Lower leg skin (tissue), 4 donors: ENCODE measurements around the gene CD7. TPM values are rescaled to one million over a fixed set of nuclear protein-coding genes. Genes with fewer than 3 reads are reported as not detected.

ENCODE experiments used
- DNase-seq, 2 donors: peaks; one replicate each; pipeline ENCODE4 v3.0.0-alpha.2; 2019; ENCODE audit warnings: low spot score in 2 of 2
- H3K4me3 ChIP-seq: fragments of 200-600 bp; sonication (generic); 2 replicates; pipeline ENCODE4 v1.5.1; 2017; ENCODE audit warnings: mild to moderate bottlenecking, low read depth; ENCODE audit not compliant: poor library complexity, severe bottlenecking
- CTCF ChIP-seq, 3 donors: fragments of 450-650 bp; IDR thresholded peaks; one replicate each; pipeline ENCODE4 v1.5.1; 2016; ENCODE audit warnings: antibody characterized with exemption in 3 of 3, mild to moderate bottlenecking in 3 of 3, moderate library complexity in 2 of 3
- POLR2A ChIP-seq, 2 donors: fragments of 450-650 bp; IDR thresholded peaks; one replicate each; pipeline ENCODE4 v1.6.1; 2016 to 2017; ENCODE audit warnings: antibody characterized with exemption in 2 of 2, mild to moderate bottlenecking in 1 of 2, moderate library complexity in 1 of 2
- WGBS, 2 donors: methylation state at CpG; one replicate each; pipeline ENCODE4 v1.1.5; 2018; 5-methylcytosine and 5-hydroxymethylcytosine counted together
- intact Hi-C: fragments of 100-400 bp; cut with DNase I; formaldehyde crosslinking; loops from one replicate; pipeline ENCODE4 v1.15.0; 2023; ENCODE audit warnings: low total_unique reads
- total RNA-seq, 4 donors: library from RNA; depleted of rRNA; stranded (reverse); fragments of >200 nt; gene quantifications; one replicate each; pipeline ENCODE4 v1.1.0, GENCODE V29; 2016

The CD7 gene
- total RNA-seq, 4 donors from 2014 or later, result 0.45 to 0.99 TPM; not detected in 2

- 33 to 42% methylated on average over 9 to 13 of the region's 13 CpGs for WGBS, 2 donors
- no peak for DNase-seq
- TF ChIP-seq POLR2A (IDR thresholded peaks at IDR 0.05) (no peak), CTCF (IDR thresholded peaks at IDR 0.05) (no peak)
- intact Hi-C loops, result no loop called here
- no peak overlapping the region for H3K4me3 ChIP-seq
Measured at GRCh38 chr17:82283208-82283749, 34.1 kb downstream of the CD7 start.

- WGBS, 2 donors, result 79 to 82% methylated on average over 16 to 24 of the region's 25 CpGs
- intact Hi-C loops, result no loop called here
Measured at GRCh38 chr17:82282239-82283207, 34.9 kb downstream of the CD7 start.

GRCh38 chr17:82281502-82282238 is 35.7 kb downstream of the CD7 start:
- H3K4me3 ChIP-seq, result no peak overlapping the region
- no peak for DNase-seq
- TF ChIP-seq POLR2A (IDR thresholded peaks at IDR 0.05), result no peak
- no peak for TF ChIP-seq CTCF (IDR thresholded peaks at IDR 0.05)
- 52 to 57% methylated on average over 22 of the region's 22 CpGs for WGBS, 2 donors
- intact Hi-C loops, result no loop called here

More at GRCh38 chr17:82282239-82283207, 34.9 kb downstream of the CD7 start:
- DNase-seq, result no peak
- TF ChIP-seq CTCF (IDR thresholded peaks at IDR 0.05), result no peak
- TF ChIP-seq POLR2A (IDR thresholded peaks at IDR 0.05), result no peak
- no peak overlapping the region for H3K4me3 ChIP-seq

GRCh38 chr17:82281076-82281475 is 36.3 kb downstream of the CD7 start:
- DNase-seq, result no peak
- intact Hi-C loops, result no loop called here
- 63 to 69% methylated on average over 7 of the region's 7 CpGs for WGBS, 2 donors

GRCh38 chr17:82280537-82280936 is 36.9 kb downstream of the CD7 start:
- intact Hi-C loops, result no loop called here
- TF ChIP-seq POLR2A (IDR thresholded peaks at IDR 0.05) (no peak), CTCF (IDR thresholded peaks at IDR 0.05) (no peak)
- no peak for DNase-seq
- no peak overlapping the region for H3K4me3 ChIP-seq
- 95 to 96% methylated on average over 7 to 8 of the region's 8 CpGs for WGBS, 2 donors

More at GRCh38 chr17:82281076-82281475, 36.3 kb downstream of the CD7 start:
- TF ChIP-seq POLR2A (IDR thresholded peaks at IDR 0.05) (no peak), CTCF (IDR thresholded peaks at IDR 0.05) (no peak)
- H3K4me3 ChIP-seq, result no peak overlapping the region
